SK-N-SH treated with all-trans-retinoic acid at 6 μM for 48 hours (cell line): ENCODE results near the gene HSD17B11.

Experiments used
- ARNTL ChIP-seq: fragments of 450-650 bp; formaldehyde crosslinking; IDR thresholded peaks from 2 replicates; pipeline ENCODE4 v1.5.0; 2020; ENCODE audit warnings: low read depth, mild to moderate bottlenecking, moderate library complexity, borderline replicate concordance
- OSR1 ChIP-seq: fragments of 250-450 bp; sonication (Bioruptor Pico); IDR thresholded peaks from 2 replicates; pipeline ENCODE4 v1.8.0; 2022; ENCODE audit warnings: moderate library complexity, mild to moderate bottlenecking, inconsistent platforms
- RARB ChIP-seq: fragments of 250-450 bp; sonication (Bioruptor Pico); IDR thresholded peaks from 2 replicates; pipeline ENCODE4 v1.8.0; 2021; ENCODE audit warnings: mild to moderate bottlenecking, moderate library complexity
- SNAI2 ChIP-seq: fragments of 250-450 bp; sonication (Bioruptor Pico); IDR thresholded peaks from 2 replicates; pipeline ENCODE4 v1.5.0; 2020; ENCODE audit warnings: mild to moderate bottlenecking, moderate library complexity
- TCF4 ChIP-seq: fragments of 250-450 bp; sonication (Bioruptor Pico); IDR thresholded peaks from 2 replicates; pipeline ENCODE4 v1.8.0; 2021; ENCODE audit warnings: mild to moderate bottlenecking, moderate library complexity, borderline replicate concordance
- TOX ChIP-seq: fragments of 250-450 bp; sonication (Bioruptor Pico); IDR thresholded peaks from 2 replicates; pipeline ENCODE4 v1.8.0; 2021; ENCODE audit warnings: mild to moderate bottlenecking, moderate library complexity, borderline replicate concordance
- ZFP3 ChIP-seq: fragments of 250-450 bp; sonication (Bioruptor Pico); IDR thresholded peaks from 2 replicates; pipeline ENCODE4 v1.5.0; 2020; ENCODE audit warnings: mild to moderate bottlenecking, moderate library complexity

GRCh38 chr4:87382116-87382515 is 8.9 kb downstream of the HSD17B11 start:
- TF ChIP-seq ARNTL (no peak), OSR1 (CRISPR knock-in tag) (no peak), RARB (no peak), TCF4 (CRISPR knock-in tag) (no peak), SNAI2 (CRISPR knock-in tag) (no peak), TOX (CRISPR knock-in tag) (no peak), ZFP3 (no peak)
